K562 (cell line): ENCODE results near the gene TUBA1A. TPM values are rescaled to one million over a fixed set of nuclear protein-coding genes. Genes with fewer than 3 reads are reported as not detected.
"Not testable (repeated sequence)": the region's sequence is repeated elsewhere in the genome, so short reads cannot be mapped to it uniquely, and the experiment has no call there.

ENCODE experiments used
- ATAC-seq: fragments of 200-7000 bp; cut with Tn5 transposase; 3 replicates; pipeline ENCODE4 v1.9.1; 2020; ENCODE audit warnings: moderate library complexity
- BruUV-seq: library from RNA; stranded (reverse); fragments of 400-500 nt; replicated peaks from 2 replicates; lab custom pipeline; 2021; lab: Mats Ljungman, UMichigan
- CTCF ChIA-PET: fragments of 300-600 bp; formaldehyde crosslinking; extraction: SDS; loops from one replicate; lab custom pipeline; 2021; ENCODE audit warnings: low intra/inter-chr PET ratio; lab: Yijun Ruan, JAX
- POLR2A ChIA-PET: fragments of 300-600, 350-650 bp; sonication (Branson Sonifier 250); formaldehyde crosslinking; extraction: SDS; loops from one replicate; lab custom pipeline; 2021; ENCODE audit warnings: antibody characterized with exemption, inconsistent platforms; lab: Yijun Ruan, JAX
- DNase-seq, 4 experiments: peaks; one replicate each; pipeline versions ENCODE4 v3.0.0 to v3.0.0-alpha.2; 2011 to 2018; ENCODE audit warnings: low spot score in 3 of 4, mixed read lengths in 3 of 4; ENCODE audit errors: extremely low read depth in 1 of 4
- FAIRE-seq: peaks from 2 replicates; lab custom pipeline; 2011; peaks lifted over from hg19 to GRCh38; lab: Jason Lieb, UNC
- H2AFZ ChIP-seq: 2 replicates; pipeline ENCODE4 v1.6.0; 2011; ENCODE audit warnings: low read depth, low read length, control low read depth, inconsistent platforms
- H3K27ac ChIP-seq: fragments of 200-600 bp; 3 replicates; pipeline ENCODE4 v1.8.0; 2011; ENCODE audit warnings: low read depth, mild to moderate bottlenecking, control low read depth, inconsistent platforms, low read length, moderate library complexity, mixed read lengths; ENCODE audit errors: extremely low read depth
- H3K27me3 ChIP-seq, 2 experiments: fragments of 300-600 bp in 1 of 2; 2 replicates in 1 of 2; 3 replicates in 1 of 2; pipeline versions ENCODE4 v1.6.0 to v1.8.0; 2011; ENCODE audit warnings: inconsistent platforms in 2 of 2, low read length in 2 of 2, mild to moderate bottlenecking in 1 of 2, mixed read lengths in 1 of 2, moderate library complexity in 1 of 2; ENCODE audit not compliant: control insufficient read depth in 2 of 2, insufficient read depth in 2 of 2
- H3K36me3 ChIP-seq: fragments of 300-600 bp; 3 replicates; pipeline ENCODE4 v1.8.0; 2011; ENCODE audit warnings: mild to moderate bottlenecking, low read length, inconsistent platforms; ENCODE audit not compliant: control insufficient read depth, insufficient read depth
- H3K4me1 ChIP-seq, 2 experiments: fragments of 200-600 bp in 1 of 2; replicated peaks in 1 of 2; 2 replicates in 1 of 2; 3 replicates in 1 of 2; pipeline versions ENCODE4 v1.5.1 to v1.8.0; 2011; ENCODE audit warnings: inconsistent platforms in 2 of 2, low read length in 2 of 2, mild to moderate bottlenecking in 1 of 2, mixed read lengths in 1 of 2, moderate library complexity in 1 of 2; ENCODE audit not compliant: control insufficient read depth in 2 of 2, insufficient read depth in 2 of 2
- H3K4me2 ChIP-seq: 2 replicates; pipeline ENCODE4 v1.6.1; 2011; ENCODE audit warnings: low read length, control low read depth, inconsistent platforms, mixed read lengths; ENCODE audit not compliant: insufficient read depth
- H3K4me3 ChIP-seq: fragments of 200-600 bp; sonication (generic), shearing (Covaris generic); 2 replicates; pipeline ENCODE4 v1.5.1; 2016; ENCODE audit warnings: control low read depth, inconsistent platforms
- H3K79me2 ChIP-seq: fragments of 200-600 bp; 3 replicates; pipeline ENCODE4 v1.8.0; 2011; ENCODE audit warnings: low read length, inconsistent platforms; ENCODE audit not compliant: control insufficient read depth, insufficient read depth
- H3K9ac ChIP-seq, 2 experiments: 2 replicates each; pipeline versions ENCODE4 v1.6.0 to v1.6.1; 2011; ENCODE audit warnings: low read depth in 2 of 2, low read length in 2 of 2, control low read depth in 1 of 2, inconsistent platforms in 1 of 2, mild to moderate bottlenecking in 1 of 2, mixed read lengths in 1 of 2; ENCODE audit not compliant: insufficient read depth in 1 of 2
- H3K9me1 ChIP-seq: one replicate; pipeline ENCODE4 v1.6.0; 2011; ENCODE audit warnings: inconsistent platforms, mild to moderate bottlenecking, low read length, moderate library complexity; ENCODE audit not compliant: control insufficient read depth, insufficient read depth
- H3K9me3 ChIP-seq: replicated peaks from 2 replicates; pipeline ENCODE4 v1.5.1; 2011; ENCODE audit warnings: low read depth, low read length, inconsistent platforms; ENCODE audit not compliant: control insufficient read depth, insufficient read depth
- H4K20me1 ChIP-seq: replicated peaks from 2 replicates; pipeline ENCODE4 v1.6.1; 2011; ENCODE audit warnings: low read length, inconsistent platforms, mixed read lengths; ENCODE audit not compliant: control insufficient read depth, insufficient read depth
- NFIC ChIP-seq: fragments of 450-650 bp; IDR thresholded peaks from 2 replicates; pipeline ENCODE4 v1.6.1; 2017; ENCODE audit warnings: mild to moderate bottlenecking, inconsistent platforms
- WGBS: fragments of 100-300 bp; shearing (Covaris generic); methylation state at CpG from one replicate; pipeline ENCODE4 v1.1.6; 2016; ENCODE audit warnings: low coverage, mixed read lengths; ENCODE audit not compliant: insufficient coverage; ENCODE audit errors: missing lambda C conversion rate; 5-methylcytosine and 5-hydroxymethylcytosine counted together
- in situ Hi-C: fragments of 300-500 bp; cut with MboI; formaldehyde crosslinking; loops from 4 replicates; pipeline ENCODE4 v1.15.0; 2018; ENCODE audit warnings: inconsistent platforms, mixed read lengths
- intact Hi-C: fragments of 100-400 bp; cut with micrococcal nuclease; formaldehyde crosslinking; loops from 2 replicates; pipeline ENCODE4 v1.14.2; 2022
- polyA plus RNA-seq, 8 experiments: library from polyadenylated mRNA; depleted of rRNA in 4 of 8; stranded (reverse) in 5 of 8; unstranded in 3 of 8; fragments of >200 nt; fragmentation: Nextera tagmentation in 2 of 8; fragmentation: Illumina TruSeq in 1 of 8; extraction: Ambion mirVana in 2 of 8; extraction: Trizol in 1 of 8; gene quantifications; 2 replicates each; pipeline versions ENCODE4 v1.2.1 to v1.2.3, GENCODE V29; 2011 to 2014; ENCODE audit warnings: inconsistent platforms in 1 of 8, missing spikeins in 1 of 8
- total RNA-seq, 7 experiments: library from RNA; depleted of rRNA in 6 of 7; stranded (reverse); fragments of >200 nt in 6 of 7; fragmentation: Illumina TruSeq in 2 of 7; extraction: Trizol in 2 of 7; gene quantifications; 2 replicates each; pipeline versions ENCODE4 v1.2.1 to v1.2.3, GENCODE V29; 2011 to 2021; ENCODE audit warnings: low replicate concordance in 1 of 7
- TF ChIP-seq, protein P1 (sequence below): IDR thresholded peaks from 2 replicates; pipeline ENCODE4 v1.6.1; 2016; ENCODE audit warnings: missing genetic modification characterization, missing compliant biosample characterization

TUBA1A gene
- total and polyA plus RNA-seq, 9 of the 15 experiments (the other 6 are each of a cell fraction or from before 2014, with no cell fraction given) = 7.4 to 45.1 (median 11.9) TPM

DNA sequence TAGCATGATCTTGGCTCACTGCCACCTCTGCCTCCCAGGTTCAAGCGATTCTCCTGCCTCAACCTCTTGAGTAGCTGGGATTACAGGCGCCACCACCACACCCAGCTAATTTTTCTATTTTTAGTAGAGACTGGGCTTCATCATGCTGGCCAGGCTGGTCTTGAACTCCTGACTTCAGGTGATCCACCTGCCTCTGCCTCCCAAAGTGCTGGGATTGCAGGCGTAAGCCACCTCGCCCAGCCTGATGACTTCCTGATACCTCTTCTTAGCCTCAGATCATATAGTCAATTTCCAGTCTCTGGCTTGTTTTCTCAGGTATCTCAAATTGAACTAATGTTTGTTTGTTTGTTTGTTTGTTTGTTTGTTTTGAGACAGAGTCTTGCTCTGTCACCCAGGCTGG lies 4.9 kb upstream of the TUBA1A start:
- H3K9me1 ChIP-seq, H3K9ac ChIP-seq, H3K9me3 ChIP-seq, H3K4me3 ChIP-seq, in situ Hi-C loops, H3K27me3 ChIP-seq, H3K27ac ChIP-seq, intact Hi-C loops, CTCF ChIA-PET, DNase-seq, FAIRE-seq, H3K36me3 ChIP-seq, BruUV-seq, H3K4me2 ChIP-seq, ATAC-seq, H3K79me2 ChIP-seq, H4K20me1 ChIP-seq, H2AFZ ChIP-seq: not testable (repeated sequence)
- H3K4me1 ChIP-seq = peaks cover 9 to 13% of the 10 kb centered on the region in 2 experiments
- POLR2A ChIA-PET = interaction anchor here (0.6 to 1.4 kb wide), 2 partner anchors 9 to 73 kb away, joined by 4 read pairs; no protein-coding TSS in a partner anchor
- WGBS = 48% methylated on average over 4 of the region's 4 CpGs
- peak; percentile 72 for TF ChIP-seq NFIC

DNA sequence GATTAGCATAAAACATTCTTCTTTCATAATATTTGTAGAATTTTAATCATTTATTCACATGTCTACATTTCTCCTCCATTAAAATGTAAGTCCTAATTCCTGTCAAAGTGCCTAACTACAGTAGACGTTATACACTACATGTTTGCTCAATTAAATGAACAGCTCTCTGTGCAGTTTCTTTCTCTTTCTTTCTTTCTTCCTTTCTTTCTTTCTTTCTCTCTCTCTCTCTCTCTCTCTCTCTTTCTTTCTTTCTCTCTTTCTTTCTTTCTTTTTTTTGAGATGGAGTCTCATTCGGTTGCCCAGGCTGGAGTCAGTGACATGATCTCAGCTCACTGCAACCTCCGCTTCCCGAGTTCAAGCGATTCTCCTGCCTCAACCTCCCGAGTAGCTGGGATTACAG lies 2.6 kb upstream of the TUBA1A start:
- 28% methylated on average over 5 of the region's 6 CpGs for WGBS
- FAIRE-seq, in situ Hi-C loops: not testable (repeated sequence)

More for the DNA sequence above, 2.6 kb upstream of the TUBA1A start:
- H3K9ac ChIP-seq, H3K9me1 ChIP-seq, ATAC-seq, H4K20me1 ChIP-seq, H3K4me3 ChIP-seq, intact Hi-C loops, H3K27me3 ChIP-seq, H3K9me3 ChIP-seq, H3K4me2 ChIP-seq, CTCF ChIA-PET, H3K27ac ChIP-seq, DNase-seq, BruUV-seq, H3K79me2 ChIP-seq, H2AFZ ChIP-seq, H3K36me3 ChIP-seq: not testable (repeated sequence)
- POLR2A ChIA-PET = interaction anchor here (0.6 kb wide), 1 partner anchor 12 kb away, joined by 3 read pairs; no protein-coding TSS in a partner anchor
- TF ChIP-seq, protein P1, sequence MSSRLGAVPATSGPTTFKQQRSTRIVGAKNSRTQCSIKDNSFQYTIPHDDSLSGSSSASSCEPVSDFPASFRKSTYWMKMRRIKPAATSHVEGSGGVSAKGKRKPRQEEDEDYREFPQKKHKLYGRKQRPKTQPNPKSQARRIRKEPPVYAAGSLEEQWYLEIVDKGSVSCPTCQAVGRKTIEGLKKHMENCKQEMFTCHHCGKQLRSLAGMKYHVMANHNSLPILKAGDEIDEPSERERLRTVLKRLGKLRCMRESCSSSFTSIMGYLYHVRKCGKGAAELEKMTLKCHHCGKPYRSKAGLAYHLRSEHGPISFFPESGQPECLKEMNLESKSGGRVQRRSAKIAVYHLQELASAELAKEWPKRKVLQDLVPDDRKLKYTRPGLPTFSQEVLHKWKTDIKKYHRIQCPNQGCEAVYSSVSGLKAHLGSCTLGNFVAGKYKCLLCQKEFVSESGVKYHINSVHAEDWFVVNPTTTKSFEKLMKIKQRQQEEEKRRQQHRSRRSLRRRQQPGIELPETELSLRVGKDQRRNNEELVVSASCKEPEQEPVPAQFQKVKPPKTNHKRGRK (tag) = peak; percentile 67
- H3K4me1 ChIP-seq = peaks cover 3 to 19% of the 10 kb centered on the region in 2 experiments
